Measurements from ENCODE around the gene KCNQ5. TPM values are rescaled to one million over a fixed set of nuclear protein-coding genes. Genes with fewer than 3 reads are reported as not detected.
A peak's percentile ranks its signal among the peaks of the same experiment; 100 is the strongest.

Gene KCNQ5
- total RNA-seq, 1 donor from 2014 or later: not detected

DNA sequence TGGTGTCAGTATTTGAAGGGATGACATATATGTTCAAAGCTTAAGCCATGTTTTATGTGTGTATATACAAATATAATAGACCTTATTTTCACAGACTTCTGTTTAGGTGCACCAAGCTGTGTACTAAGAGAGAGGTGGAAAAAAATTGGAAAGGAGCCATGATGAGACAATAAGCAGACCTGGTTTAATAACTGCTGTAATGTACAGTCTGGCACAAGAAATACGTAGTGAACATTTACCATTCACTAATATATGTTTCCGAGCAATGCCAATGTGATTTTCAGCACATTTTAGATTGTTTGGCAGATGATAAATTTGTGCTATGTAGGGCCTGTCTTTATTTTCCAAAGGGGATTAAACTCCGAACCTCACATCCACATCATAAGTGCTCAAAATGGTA lies 487.1 kb downstream of the KCNQ5 start:
- DNase-seq (ENCODE audit: low read depth in 2 of 2): no peak

DNA sequence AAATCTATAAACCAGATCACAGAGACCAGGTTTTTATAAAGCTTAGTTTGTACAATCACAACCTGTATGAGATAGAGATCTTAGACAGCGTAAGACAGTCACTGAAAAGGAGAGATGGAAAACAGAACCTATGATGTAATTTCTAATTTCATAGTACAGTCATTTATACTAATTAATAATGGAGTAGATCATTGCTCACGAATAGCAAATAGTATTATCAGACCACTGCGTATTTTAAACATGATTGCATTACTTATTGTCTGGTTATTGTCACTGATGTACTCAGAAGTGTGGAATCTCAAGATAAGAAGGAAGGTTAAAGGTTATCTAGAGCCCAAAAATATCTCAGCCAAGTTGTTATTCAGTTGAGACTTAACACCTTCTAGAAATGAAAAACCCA lies 487.8 kb downstream of the KCNQ5 start:
- no peak for DNase-seq (ENCODE audit: low read depth in 2 of 2)

DNA sequence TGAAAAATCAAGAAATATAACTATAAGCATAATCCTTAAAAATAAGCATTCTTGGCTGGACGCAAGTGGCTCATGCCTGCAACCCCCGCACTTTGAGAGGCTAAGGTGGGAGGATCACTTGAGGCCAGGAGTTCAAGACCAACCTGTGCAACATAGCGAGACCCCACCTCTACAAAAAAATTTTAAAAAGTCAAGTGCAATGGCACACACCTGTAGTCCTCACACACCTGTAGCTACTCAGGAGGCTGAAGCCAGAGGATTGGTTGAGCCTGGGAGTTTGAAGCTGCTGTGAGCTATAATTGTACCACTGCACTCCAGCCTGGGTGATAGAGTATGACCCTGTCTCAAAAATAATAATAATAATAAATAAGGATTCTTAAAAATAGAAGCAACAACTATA lies 494.5 kb downstream of the KCNQ5 start:
- no peak for DNase-seq (ENCODE audit: low read depth in 2 of 2)

DNA sequence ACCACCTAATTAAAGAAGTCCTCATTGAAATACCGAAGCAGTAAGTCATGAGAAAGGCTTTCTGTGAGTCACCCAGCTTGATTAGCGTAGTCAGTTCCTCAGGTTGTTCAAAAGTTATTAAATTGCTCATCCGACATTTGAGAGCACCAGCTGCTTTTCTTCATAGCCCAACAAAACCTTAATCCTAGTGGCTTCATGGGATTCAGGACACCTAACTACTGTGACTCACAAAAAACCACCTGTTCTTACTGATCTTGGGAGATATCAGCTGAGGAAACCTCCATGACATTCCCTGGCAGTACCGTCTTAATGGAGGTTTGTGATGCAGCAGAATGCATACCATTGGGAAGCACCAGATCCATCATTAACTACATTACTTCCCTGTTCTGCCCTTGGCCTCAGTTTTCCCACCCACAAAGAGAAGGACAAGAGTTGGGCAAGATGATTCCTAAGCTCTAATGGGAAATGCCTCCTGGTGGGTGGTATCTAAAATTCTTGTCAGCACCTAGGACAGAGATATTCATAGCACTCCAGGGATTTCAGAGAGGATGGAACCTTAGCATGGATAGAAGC lies 499.6 kb downstream of the KCNQ5 start:
- DNase-seq (ENCODE audit: low read depth in 2 of 2): peak; percentile 18 to 21

DNA sequence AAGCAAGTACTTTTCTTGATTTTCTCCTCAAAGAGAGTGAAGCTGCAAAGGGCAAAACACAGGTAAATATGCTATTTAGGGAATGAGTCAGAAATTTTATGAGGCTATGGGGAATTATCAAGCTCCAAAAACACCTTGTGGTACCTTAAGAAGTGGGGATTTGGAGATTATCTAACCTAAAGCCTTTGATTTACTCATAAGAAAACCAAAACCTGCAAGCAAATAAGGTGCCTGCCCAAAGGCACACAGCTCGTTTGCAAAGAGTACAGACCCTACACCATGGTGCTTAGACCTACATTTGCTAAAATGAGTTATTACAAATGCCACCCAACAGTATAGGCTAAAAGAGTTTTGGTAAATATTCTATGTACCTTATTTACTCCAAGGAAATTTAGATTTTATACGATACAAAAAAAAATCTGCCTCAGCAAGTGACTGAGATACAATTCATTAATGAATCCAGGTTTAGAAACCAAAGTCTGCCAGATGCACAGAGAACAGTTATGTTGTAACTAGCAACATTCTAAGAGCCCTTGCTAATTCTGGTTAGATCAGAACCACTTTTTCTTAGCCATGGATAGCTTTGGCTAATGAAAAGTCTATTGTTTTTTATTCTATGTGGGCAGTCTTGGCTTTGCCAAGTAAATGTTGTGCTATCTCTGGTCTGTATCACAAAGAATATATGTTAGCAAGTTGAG lies 501.9 kb downstream of the KCNQ5 start:
- no peak for DNase-seq (ENCODE audit: low read depth in 2 of 2)

DNA sequence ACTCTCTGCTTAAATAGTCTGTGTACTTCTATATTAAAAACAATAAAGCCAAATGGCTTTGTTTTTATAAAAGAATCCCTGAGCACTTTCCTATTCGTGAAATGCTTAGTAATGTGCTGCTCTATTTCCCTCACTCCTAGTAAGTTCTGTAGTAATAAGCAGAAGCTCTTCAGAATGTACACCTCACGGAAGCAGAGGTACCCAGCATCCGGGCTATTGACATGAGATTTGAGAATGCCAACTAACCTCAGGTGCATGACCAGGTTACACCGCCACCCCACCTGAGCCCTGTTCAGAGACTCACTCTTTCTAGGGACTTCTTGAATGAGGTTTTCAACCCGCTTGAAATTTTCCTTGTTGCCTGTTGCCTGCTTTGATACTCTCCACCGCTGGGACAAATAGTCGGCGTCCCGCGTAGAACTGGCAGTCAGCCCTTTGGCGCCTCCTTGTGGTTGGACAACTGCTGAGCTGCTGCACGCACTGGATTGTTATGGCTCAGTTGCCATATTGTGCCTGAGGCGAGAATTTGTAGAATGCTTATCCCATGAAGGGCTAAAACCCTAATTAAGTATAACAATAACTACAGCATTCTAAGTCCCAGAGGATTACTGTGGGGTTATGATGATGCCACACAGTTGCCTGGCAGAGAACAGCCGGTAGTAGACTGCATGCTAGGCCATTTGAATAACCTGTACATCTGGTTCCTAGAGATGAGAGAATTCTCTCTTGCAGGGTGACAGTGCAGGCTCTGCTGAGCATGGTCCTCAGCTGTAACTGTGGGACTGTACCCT lies 508.0 kb downstream of the KCNQ5 start:
- DNase-seq (ENCODE audit: low read depth in 2 of 2): peak; percentile 63 to 79

DNA sequence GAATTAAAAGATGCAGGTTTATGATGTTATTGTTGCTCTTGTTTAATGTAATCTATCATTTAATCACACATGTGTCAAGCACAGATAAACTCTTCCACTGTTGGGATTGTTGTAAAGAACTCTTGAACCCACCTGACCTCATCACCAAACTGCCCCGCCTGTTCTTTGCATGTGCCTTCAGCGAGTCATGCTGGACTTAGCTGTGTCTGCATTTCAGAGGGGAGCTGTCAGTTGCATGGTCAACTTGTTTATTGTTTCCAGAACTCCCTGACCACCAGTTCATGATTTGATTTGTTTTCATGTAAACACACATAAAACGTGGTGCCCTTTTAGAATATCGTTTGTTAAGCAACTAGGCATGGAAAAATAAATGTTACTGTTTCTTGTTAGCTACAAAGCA lies 509.8 kb downstream of the KCNQ5 start:
- DNase-seq (ENCODE audit: low read depth in 2 of 2): no peak

DNA sequence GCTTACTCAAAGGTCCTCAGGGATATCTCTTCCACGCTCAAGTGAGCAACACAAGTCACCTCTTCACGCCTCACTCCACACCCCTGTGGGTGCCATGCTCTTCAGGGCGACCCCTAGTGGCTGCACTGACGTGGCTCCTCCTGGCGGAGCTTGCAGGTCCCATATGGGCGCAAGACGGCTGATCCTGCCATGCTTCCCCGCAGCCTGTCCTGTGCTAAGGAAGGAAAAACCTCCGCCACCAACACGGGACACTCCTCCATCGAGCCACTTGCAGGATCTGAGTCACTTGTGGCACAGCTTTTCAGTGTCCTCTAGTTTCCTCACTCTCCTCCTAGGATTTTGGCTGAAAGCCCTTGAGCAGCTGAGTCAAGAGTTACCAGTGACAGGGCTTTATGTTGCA lies 512.7 kb downstream of the KCNQ5 start:
- DNase-seq (ENCODE audit: low read depth in 2 of 2): peak; percentile 30 to 37

DNA sequence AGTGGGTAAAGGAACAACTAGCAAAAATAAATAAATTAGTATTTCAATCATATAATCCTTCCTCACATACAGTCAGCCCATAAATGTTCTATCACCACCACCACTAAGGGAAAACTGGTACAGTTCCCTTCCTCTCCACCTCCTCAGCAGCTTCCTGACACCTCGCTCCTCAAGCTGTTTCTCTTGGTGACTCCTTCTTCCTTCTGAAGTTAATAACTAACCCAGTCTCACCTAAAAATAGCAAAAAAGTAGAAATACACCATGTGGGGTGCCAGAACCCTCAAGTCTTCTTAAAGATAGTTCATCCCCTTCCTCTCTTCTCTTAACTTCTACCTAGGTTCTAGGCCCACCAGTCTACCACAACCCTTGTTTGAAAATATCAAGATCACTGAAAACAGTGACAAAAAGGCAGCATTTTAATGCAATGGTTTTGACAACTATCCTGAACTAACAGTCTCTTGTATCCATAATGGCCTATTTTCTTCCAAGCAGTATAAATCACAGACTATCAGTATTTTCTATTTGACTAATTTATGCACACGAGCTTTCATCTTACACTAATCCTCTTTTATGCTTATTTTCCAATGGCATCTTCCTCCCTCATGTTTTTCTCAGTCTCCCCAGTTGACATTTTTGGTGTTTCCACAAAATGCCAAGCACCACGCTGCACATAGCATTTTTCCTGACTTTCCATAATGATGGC lies 518.0 kb downstream of the KCNQ5 start:
- no peak for DNase-seq (ENCODE audit: low read depth in 2 of 2)

DNA sequence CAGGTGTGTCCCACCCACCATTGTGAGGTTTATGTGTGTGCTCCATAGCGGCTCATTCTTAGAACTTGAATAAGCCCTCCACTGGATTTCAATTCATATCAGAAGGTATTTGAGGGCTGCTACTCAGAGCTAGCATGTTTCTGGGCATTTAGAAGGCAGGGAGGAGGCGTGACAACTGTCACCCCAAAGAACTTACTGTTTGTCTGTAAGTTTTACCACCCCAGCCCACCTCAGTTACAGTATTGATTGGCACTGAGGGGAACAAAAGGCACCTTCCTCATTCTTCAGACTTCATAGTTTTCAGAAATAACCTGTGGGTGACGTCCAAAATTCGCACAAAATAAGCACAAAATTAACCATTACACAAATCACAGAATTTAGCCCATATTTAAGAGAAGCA lies 521.7 kb downstream of the KCNQ5 start:
- DNase-seq (ENCODE audit: low read depth in 2 of 2): no peak

DNA sequence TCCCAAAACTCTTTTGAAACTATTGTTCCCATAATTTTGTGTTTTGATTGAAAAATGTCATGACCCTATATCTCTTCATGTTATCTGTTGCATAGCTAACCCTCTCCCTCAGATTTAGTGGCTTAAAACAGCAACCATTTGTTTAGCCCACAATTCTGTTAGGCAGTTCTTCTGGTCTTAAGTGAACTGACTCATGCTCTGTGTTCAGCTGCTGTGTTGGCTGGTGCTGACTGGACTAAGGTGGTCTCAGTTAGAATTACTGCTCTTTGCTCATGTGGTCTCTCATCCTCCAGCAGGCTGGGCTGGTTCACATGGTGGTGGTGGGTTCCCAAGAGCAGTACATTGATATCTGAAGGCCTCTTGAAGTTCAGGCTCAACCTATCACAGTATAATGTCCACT lies 522.7 kb downstream of the KCNQ5 start:
- DNase-seq (ENCODE audit: low read depth in 2 of 2): no peak

DNA sequence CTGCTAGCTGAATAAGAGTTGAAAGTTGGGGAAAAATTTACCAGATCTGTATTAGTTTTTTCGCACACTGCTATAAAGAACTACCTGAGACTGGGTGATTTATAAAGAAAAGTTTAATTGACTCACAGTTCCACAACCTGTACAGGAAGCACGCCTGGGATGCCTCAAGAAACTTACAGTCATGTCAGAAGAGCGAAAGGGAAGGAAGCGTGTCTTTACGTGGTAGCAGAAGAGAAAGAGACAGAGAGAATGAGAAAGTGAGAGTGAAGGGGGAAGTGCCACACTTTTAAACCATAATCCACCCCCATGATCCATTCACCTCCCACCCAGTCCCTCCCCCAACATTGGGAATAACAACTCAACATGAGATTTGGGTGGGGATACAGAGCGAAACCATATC lies 523.8 kb downstream of the KCNQ5 start:
- DNase-seq (ENCODE audit: low read depth in 2 of 2): no peak

DNA sequence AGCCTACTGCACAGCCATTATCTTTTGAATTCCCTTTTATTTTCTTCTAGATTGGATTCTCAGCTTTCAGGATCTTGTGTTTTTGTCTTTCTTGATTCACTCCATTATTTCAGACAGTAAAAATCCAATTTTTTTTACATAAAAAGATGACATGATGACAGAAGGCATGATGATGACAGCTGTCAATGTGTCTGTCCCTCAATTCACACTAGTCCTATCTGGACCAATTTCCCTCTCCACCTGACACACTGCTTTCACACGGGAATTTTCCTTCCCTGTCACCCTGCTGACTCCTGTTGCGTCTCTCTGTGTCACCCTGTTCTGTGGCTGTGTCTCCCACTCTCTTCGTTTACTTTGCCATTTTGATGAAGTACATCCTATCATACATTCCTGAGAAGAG lies 529.9 kb downstream of the KCNQ5 start:
- no peak for DNase-seq (ENCODE audit: low read depth in 2 of 2)

DNA sequence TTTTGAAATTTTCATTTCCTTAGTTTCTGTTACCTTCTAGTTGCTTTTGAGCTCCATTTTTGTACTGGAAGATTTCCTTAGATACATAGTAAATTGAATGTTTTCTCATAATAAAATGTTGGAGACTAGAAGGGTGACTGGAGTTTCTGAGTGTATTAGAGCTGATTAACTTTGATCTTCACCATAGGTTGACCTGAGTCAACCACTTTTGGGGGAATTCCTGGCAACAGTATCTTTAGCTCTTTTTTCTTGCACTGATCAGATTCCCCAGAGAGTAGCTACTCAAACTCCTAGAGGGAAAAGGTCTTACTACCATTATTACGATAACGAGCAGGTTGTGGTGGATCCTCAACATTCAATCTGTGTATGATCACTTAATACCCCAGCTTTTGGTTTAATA lies 530.7 kb downstream of the KCNQ5 start:
- DNase-seq (ENCODE audit: low read depth in 2 of 2): no peak

DNA sequence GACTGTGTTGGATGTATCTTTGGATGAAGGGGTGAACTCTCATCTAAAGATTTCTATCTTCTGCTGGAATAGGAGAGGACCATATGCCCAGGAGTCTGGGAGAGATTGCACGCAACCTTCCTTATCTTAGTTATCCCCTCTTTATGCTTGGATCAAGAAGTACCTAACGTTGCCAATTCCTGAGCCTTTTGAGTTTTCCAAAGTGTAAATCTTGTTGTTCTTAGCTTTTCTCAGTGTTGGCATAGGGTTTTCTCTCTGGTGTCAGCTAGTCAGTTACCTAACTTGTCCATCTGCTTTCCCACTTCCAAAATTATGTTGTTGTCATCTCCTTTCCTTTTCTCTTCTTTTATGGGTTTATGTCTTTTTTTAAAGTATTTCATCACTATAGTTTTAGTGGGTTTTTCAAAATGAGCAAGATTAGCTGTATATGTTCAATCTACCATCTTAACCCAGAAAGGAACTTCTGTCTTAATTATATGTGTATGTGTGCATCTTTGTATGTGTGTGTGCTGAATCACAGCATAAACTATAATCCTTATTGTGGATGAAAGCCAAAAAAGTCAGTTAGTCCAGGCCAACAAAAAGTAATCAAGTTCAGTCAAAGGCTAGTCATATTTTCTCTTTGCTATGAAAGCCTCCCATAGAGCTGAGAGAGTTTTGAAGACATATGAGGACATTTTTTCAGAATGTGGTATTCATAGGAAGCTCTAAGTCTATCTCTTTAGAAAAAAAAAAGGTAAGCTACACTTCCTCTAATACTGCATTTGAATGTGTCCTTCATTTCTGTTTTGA lies 531.3 kb downstream of the KCNQ5 start:
- DNase-seq (ENCODE audit: low read depth in 2 of 2): no peak

DNA sequence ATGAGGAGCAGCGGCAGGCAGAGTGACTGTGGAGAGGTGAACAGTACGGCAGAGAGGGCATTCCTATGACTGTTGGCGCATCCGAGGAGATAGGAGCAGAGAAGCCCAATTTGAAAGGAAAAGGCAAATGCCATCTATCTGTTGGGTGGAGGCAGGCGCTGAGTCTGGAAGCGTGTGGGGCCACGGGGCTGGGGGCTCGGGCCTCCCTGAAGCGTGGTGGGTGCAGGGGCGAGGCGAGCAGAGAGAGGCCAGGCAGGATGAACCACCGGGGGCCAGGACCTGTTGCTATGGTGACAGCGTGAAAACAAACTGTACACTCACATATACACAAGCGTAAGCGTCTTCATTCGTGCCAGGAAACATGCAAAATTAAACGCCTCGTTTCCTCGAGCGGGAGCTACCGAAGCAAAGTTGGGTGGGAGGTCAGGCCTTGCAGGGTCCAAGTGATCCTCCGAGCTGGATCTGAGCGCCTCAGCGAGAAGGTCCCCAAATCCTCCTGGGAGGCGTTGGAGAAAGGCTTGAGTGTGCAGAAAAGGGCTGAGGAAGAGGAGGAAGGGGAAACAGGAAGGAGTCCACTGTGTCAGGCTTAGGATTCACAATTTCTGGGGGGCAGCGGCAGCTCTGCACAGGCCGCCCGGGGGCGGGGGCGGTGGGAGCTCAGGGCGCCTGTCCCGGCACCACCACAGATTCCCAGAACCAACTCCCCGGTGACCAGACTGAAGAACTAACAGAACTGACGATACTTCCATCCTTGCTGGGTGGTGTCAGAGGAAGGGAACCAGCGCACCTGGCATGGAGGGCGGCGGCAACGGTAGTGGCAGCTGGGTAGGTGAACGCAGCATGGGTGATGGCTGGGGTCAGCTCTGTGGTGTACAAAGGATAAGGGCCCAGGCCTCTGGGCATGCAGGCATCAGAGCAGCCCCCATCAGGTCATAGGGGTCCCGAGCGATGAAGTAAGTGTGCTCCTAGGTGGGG lies 535.2 kb downstream of the KCNQ5 start:
- no peak for DNase-seq (ENCODE audit: low read depth in 2 of 2)

DNA sequence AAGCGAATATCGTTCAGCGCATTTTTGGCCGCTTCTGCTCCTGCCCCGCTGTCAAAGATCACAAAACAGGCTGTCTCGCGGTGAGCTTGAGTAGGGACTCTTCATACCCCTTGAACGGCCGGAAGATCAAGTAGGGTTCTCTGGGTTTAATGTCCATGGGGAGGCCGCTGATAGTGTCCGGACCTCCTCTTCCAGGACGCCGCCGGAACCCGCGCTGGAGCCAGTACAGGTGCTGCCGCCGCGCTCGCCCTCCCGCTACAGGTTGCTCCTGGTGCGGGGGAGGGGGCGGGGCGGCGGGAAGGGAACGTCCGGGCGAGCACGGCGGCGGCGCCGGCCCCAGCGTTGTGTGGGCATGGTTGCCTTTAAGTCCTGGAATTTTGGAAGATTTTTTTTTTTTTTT lies 536.0 kb downstream of the KCNQ5 start:
- no peak for DNase-seq (ENCODE audit: low read depth in 2 of 2)

DNA sequence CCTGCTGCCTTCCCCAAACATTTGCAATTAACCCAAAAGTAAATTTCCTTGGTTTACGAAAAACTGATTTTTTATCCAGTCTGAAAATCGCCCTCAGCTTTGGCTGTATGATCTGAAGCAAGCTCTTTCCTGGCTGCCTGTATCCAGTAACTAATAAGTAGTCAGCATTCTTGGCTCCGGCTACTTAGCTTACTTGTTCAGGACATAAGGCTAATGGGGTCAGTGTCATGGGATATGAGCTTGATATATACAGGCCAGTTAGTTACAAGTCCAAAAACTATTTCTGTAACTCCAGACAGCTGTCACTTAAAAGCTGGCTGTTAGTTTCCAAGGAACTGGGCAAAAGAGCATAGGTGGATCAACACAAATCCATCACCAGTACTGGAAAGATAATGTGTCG lies 547.2 kb downstream of the KCNQ5 start:
- no peak for DNase-seq (ENCODE audit: low read depth in 2 of 2)

DNA sequence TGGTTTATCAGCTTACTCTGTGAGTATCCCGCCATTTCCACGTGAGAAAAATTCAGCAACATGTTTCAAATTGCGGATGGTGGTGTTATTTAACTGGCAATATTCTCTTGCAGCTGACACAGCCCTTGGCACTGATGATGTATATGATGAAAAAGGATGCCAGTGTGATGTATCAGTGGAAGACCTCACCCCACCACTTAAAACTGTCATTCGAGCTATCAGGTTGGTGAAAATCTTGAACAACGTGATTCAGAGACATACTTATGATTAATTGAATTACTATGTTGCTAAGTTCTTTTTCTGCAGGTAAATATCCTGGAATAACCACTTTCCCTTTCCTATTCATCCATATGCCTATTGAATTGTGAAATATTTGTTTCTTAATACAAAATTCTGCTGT lies 547.8 kb downstream of the KCNQ5 start:
- no peak for DNase-seq (ENCODE audit: low read depth in 2 of 2)

DNA sequence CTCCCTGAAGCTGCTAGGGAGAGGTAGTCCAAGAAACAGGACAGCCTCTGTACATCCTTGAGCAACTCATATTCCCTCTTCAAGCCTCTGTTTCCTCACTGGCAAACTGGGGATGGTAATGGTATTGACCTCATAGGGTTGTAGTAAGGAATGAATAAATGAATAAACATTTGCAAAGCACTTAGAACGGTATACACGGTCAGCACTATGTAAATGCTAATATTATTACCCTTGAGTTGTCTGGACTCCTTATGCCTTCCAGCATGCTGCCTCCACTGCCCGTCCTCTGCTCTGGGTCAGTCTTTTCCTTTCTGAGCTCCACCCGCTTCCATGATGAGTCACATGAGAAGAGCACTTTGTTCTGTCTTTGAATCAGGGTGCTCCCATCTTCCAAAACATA lies 552.8 kb downstream of the KCNQ5 start:
- DNase-seq (ENCODE audit: low read depth in 2 of 2): no peak
